Umbilical cord (tissue), 2 donors: ENCODE results near the gene HBB. TPM values are rescaled to one million over a fixed set of nuclear protein-coding genes. Genes with fewer than 3 reads are reported as not detected.
A peak's percentile ranks its signal among the peaks of the same experiment; 100 is the strongest.
"Not testable (repeated sequence)": the region's sequence is repeated elsewhere in the genome, so short reads cannot be mapped to it uniquely, and the experiment has no call there.

Source experiments
- DNase-seq: peaks from one replicate; pipeline ENCODE4 v3.0.0-alpha.2; 2015; ENCODE audit warnings: low spot score
- total RNA-seq: library from RNA; depleted of rRNA; stranded (reverse); fragments of >200 nt; gene quantifications from one replicate; pipeline ENCODE4 v1.2.3, GENCODE V29; 2014; ENCODE audit warnings: low replicate concordance; ENCODE audit not compliant: insufficient read depth

The HBB gene
- total RNA-seq = 3,180 TPM

DNA sequence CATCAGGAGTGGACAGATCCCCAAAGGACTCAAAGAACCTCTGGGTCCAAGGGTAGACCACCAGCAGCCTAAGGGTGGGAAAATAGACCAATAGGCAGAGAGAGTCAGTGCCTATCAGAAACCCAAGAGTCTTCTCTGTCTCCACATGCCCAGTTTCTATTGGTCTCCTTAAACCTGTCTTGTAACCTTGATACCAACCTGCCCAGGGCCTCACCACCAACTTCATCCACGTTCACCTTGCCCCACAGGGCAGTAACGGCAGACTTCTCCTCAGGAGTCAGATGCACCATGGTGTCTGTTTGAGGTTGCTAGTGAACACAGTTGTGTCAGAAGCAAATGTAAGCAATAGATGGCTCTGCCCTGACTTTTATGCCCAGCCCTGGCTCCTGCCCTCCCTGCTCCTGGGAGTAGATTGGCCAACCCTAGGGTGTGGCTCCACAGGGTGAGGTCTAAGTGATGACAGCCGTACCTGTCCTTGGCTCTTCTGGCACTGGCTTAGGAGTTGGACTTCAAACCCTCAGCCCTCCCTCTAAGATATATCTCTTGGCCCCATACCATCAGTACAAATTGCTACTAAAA is at the start of gene HBB:
Gene HBB, minus strand, starts transcription at position 340 of the 579 bp plus-strand sequence. Its CDS starts 50 bp downstream, at position 290.
- DNase-seq = no peak

DNA sequence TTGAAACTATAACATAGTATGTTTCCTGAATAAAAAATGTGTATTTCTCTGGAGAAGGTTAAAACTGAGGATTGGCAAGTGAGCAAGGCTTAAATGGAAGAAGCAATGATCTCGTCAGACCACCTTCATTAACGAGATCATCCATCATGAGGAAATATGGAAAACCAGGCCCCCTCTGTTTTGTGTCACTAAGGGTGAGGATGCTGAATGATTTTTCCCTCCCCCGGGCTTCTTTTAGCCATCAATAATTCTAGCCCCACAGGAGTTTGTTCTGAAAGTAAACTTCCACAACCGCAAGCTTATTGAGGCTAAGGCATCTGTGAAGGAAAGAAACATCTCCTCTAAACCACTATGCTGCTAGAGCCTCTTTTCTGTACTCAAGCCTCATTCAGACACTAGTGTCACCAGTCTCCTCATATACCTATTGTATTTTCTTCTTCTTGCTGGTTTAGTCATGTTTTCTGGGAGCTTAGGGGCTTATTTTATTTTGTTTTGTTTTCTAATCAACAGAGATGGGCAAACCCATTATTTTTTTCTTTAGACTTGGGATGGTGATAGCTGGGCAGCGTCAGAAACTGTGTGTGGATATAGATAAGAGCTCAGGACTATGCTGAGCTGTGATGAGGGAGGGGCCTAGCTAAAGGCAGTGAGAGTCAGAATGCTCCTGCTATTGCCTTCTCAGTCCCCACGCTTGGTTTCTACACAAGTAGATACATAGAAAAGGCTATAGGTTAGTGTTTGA is 48.7 kb upstream of the HBB start:
- peak; percentile 44 for DNase-seq

DNA sequence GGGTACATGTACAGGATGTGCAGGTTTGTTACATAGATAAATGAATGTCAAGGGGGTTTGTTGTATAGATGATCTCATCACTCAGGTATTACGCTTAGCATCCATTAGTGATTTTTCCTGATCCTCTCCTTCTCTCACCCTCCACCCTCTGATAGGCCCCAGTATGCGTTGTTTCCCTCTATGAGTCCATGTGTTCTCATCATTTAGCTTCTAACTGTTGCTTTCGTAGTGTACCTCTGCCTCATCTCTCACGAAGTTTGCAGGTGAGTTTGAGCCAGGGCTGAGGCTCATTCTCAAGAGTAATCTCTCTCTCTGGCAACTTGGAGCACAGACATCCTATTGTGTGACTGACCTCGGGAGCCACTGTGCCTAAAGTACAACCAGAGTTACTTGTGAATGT is 47.5 kb upstream of the HBB start:
- no peak for DNase-seq

DNA sequence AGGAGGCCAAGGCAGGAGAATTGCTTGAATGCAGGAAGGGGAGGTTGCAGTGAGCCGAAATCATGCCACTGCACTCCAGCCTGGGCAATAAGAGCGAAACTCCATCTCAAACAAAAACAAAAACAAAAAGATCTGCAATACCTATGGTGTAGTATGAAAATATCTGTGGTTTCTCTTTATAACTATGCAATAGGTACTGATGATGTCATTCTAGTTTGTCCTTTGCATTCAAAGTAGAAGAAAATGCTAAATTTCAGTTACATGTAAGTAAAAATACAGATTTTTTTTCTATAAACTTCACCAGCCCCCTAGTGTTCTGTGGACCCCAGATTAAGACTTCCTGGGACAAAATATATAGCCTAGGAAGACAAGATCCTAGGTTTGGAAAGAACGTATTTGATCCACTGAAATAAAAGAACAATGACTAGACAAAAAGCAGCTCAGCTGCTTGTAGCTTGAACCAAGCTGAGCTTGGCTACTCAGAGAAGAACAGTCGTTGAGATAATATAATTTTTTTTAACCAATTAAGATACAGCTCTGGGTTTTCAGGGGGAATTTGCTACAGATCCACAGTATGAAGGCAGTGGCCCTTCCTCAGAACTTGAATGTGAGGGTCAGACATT is 45.6 kb upstream of the HBB start:
- no peak for DNase-seq

GRCh38 chr11:5269715-5270147 is 42.9 kb upstream of the HBB start, which contains the start of gene HBE1:
Gene HBE1 (minus strand): TSS chr11:5269945. CDS start chr11:5269890, 55 bp downstream.
- DNase-seq = no peak

GRCh38 chr11:5267033-5267563 is 40.2 kb upstream of the HBB start:
- no peak for DNase-seq

GRCh38 chr11:5266609-5267008 is 39.7 kb upstream of the HBB start:
- no peak for DNase-seq

GRCh38 chr11:5265832-5266231 is 39.0 kb upstream of the HBB start:
- DNase-seq = no peak

- DNase-seq = no peak
Observed at GRCh38 chr11:5258543-5259262, 31.8 kb upstream of the HBB start.

GRCh38 chr11:5257296-5257695 is 30.4 kb upstream of the HBB start:
- DNase-seq = no peak

DNA sequence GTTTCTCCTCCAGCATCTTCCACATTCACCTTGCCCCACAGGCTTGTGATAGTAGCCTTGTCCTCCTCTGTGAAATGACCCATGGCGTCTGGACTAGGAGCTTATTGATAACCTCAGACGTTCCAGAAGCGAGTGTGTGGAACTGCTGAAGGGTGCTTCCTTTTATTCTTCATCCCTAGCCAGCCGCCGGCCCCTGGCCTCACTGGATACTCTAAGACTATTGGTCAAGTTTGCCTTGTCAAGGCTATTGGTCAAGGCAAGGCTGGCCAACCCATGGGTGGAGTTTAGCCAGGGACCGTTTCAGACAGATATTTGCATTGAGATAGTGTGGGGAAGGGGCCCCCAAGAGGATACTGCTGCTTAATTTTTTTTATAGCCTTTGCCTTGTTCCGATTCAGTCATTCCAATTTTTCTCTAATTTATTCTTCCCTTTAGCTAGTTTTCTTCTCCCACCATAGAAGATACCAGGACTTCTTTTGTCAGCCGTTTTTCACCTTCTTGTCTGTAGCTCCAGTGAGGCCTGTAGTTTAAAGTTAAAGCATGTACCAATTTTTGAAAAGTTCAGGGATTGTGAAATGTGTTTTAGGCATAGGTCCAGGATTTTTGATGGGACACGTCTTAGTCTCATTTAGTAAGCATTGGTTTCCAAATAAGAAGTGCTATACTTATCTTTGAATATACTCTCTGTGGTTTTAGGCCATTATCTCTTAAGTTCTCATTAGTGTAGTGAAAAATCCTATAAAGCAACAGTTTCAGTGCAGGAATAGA is 28.0 kb upstream of the HBB start, which contains the start of gene HBG2:
Gene HBG2, minus strand, starts transcription at position 136 of the 768 bp plus-strand sequence. Its CDS starts 53 bp downstream, at position 83.
- peak; percentile 32 for DNase-seq

GRCh38 chr11:5254023-5254422 is 27.2 kb upstream of the HBB start:
- not testable (repeated sequence) for DNase-seq

DNA sequence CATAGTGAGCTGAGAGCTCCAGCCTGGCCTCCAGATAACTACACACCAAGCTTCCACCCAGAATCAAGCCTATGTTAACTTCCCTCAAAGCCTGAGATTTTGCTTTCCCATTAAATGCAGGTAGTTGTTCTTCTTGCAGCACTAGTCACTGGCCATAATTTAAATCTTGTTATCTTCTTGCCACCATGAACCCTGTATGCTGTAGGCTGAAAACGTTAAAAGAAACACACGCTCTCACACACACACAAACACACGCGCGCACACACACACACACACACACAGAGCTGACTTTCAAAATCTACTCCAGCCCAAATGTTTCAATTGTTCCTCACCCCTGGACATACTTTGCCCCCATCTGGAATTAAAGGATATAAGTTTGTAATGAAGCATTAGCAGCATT is 26.6 kb upstream of the HBB start:
- not testable (repeated sequence) for DNase-seq

DNA sequence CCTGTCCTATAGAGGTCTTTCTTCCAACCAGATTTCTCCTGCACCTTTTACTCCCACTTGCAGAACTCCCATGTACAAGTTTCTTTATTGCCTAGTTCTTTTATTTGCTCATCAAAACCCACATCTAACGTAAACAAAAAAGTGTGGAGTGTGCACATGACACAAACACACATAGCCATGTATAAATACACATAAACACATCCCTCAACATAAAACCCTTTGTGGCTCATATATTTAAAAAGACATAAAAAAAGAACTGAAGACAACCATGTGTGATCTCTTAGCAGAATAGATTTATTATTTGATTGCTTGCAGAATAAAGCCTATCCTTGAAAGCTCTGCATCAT is 26.0 kb upstream of the HBB start:
- DNase-seq = no peak

GRCh38 chr11:5252192-5252918 is 25.5 kb upstream of the HBB start:
- no peak for DNase-seq

DNA sequence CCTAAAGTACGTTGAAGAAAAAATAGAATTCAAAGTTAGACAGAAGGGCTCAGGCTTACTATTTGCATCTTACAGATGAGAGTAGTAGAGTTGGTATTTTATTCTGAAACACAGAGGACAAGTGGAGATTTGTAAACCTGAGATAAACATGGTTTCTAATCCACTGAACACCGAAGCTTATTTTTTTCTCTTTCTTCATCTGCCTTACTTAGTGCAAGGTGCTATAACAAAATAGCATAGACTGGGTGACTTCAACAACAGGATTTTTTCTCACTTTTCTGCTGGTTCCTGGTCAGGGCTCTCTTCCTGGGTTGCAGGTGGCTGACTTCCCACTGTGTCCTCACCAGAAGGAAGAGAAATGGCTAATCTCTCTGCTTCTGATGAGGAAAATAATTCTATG is 24.9 kb upstream of the HBB start:
- DNase-seq = no peak

DNA sequence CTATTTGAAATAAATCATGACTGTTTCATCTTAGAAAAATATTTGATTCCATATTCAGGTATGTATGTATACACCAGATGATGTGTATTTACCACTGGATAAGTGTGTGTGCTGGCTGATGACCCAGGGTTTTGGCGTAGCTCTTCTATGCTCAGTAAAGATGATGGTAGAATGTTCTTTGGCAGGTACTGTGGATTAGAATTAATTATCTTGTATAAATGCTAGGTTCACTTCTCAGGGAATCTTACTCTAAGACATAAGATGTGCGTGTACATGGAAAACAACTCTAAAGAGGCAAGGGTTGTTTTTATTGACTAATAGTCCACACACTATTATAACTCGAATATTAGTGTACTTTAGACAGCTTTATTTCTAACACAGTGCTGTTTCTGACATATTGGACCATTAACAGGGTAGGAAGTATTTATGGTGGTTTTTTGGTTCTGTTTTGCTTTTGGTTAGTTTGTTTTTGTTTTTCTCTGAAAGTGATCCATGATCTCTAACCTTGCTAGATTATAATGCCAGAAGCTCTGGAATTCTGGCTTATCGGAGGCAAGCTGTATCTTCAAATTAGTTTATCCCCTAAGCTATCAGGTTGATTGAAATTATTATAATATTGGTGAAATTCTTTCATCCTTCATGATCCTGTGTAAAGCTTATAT is 23.8 kb upstream of the HBB start:
- no peak for DNase-seq

DNA sequence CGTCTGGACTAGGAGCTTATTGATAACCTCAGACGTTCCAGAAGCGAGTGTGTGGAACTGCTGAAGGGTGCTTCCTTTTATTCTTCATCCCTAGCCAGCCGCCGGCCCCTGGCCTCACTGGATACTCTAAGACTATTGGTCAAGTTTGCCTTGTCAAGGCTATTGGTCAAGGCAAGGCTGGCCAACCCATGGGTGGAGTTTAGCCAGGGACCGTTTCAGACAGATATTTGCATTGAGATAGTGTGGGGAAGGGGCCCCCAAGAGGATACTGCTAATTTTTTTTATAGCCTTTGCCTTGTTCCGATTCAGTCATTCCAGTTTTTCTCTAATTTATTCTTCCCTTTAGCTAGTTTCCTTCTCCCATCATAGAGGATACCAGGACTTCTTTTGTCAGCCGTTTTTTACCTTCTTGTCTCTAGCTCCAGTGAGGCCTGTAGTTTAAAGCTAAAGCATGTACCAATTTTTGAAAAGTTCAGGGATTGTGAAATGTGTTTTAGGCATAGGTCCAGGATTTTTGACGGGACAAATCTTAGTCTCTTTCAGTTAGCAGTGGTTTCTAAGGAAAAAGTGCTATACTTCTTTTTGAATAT is 23.0 kb upstream of the HBB start, which contains the start of gene HBG1:
Gene HBG1, minus strand, starts transcription at position 51 of the 590 bp plus-strand sequence. CDS start 53 bp downstream, outside the sequence.
- peak; percentile 52 for DNase-seq

DNA sequence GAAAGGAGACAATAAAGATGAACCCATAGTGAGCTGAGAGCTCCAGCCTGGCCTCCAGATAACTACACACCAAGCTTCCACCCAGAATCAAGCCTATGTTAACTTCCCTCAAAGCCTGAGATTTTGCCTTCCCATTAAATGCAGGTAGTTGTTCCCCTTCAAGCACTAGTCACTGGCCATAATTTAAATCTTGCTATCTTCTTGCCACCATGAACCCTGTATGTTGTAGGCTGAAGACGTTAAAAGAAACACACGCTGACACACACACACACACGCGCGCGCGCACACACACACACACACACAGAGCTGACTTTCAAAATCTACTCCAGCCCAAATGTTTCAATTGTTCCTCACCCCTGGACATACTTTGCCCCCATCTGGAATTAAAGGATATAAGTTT is 21.6 kb upstream of the HBB start:
- not testable (repeated sequence) for DNase-seq
